ENCODE data around the gene HBM.

The HBM gene

DNA sequence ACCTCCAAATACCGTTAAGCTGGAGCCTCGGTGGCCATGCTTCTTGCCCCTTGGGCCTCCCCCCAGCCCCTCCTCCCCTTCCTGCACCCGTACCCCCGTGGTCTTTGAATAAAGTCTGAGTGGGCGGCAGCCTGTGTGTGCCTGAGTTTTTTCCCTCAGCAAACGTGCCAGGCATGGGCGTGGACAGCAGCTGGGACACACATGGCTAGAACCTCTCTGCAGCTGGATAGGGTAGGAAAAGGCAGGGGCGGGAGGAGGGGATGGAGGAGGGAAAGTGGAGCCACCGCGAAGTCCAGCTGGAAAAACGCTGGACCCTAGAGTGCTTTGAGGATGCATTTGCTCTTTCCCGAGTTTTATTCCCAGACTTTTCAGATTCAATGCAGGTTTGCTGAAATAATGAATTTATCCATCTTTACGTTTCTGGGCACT is 11.6 kb downstream of the HBM start (continued):
- TF ChIP-seq, protein P1, sequence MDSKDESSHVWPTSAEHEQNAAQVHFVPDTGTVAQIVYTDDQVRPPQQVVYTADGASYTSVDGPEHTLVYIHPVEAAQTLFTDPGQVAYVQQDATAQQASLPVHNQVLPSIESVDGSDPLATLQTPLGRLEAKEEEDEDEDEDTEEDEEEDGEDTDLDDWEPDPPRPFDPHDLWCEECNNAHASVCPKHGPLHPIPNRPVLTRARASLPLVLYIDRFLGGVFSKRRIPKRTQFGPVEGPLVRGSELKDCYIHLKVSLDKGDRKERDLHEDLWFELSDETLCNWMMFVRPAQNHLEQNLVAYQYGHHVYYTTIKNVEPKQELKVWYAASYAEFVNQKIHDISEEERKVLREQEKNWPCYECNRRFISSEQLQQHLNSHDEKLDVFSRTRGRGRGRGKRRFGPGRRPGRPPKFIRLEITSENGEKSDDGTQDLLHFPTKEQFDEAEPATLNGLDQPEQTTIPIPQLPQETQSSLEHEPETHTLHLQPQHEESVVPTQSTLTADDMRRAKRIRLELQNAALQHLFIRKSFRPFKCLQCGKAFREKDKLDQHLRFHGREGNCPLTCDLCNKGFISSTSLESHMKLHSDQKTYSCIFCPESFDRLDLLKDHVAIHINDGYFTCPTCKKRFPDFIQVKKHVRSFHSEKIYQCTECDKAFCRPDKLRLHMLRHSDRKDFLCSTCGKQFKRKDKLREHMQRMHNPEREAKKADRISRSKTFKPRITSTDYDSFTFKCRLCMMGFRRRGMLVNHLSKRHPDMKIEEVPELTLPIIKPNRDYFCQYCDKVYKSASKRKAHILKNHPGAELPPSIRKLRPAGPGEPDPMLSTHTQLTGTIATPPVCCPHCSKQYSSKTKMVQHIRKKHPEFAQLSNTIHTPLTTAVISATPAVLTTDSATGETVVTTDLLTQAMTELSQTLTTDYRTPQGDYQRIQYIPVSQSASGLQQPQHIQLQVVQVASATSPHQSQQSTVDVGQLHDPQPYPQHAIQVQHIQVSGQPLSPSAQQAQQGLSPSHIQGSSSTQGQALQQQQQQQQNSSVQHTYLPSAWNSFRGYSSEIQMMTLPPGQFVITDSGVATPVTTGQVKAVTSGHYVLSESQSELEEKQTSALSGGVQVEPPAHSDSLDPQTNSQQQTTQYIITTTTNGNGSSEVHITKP (tag by site-specific recombination; IDR thresholded peaks at IDR 0.05) = no peak
- TF ChIP-seq, protein P2, sequence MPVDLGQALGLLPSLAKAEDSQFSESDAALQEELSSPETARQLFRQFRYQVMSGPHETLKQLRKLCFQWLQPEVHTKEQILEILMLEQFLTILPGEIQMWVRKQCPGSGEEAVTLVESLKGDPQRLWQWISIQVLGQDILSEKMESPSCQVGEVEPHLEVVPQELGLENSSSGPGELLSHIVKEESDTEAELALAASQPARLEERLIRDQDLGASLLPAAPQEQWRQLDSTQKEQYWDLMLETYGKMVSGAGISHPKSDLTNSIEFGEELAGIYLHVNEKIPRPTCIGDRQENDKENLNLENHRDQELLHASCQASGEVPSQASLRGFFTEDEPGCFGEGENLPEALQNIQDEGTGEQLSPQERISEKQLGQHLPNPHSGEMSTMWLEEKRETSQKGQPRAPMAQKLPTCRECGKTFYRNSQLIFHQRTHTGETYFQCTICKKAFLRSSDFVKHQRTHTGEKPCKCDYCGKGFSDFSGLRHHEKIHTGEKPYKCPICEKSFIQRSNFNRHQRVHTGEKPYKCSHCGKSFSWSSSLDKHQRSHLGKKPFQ (tag by site-specific recombination; IDR thresholded peaks at IDR 0.05) = no peak
- TF ChIP-seq ZNF23 (tag by site-specific recombination; IDR thresholded peaks at IDR 0.05; ENCODE audit: borderline replicate concordance) = no peak
- 0 out of 2 replicates have a peak, but pooled peaks have one; percentile 29 for TF ChIP-seq KLF10 (tag by site-specific recombination; IDR thresholded peaks at IDR 0.05)
- TF ChIP-seq FEZF1 (tag by site-specific recombination; IDR thresholded peaks at IDR 0.05) = no peak
- TF ChIP-seq, protein P3, sequence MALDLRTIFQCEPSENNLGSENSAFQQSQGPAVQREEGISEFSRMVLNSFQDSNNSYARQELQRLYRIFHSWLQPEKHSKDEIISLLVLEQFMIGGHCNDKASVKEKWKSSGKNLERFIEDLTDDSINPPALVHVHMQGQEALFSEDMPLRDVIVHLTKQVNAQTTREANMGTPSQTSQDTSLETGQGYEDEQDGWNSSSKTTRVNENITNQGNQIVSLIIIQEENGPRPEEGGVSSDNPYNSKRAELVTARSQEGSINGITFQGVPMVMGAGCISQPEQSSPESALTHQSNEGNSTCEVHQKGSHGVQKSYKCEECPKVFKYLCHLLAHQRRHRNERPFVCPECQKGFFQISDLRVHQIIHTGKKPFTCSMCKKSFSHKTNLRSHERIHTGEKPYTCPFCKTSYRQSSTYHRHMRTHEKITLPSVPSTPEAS (tag by site-specific recombination; IDR thresholded peaks at IDR 0.05) = no peak
- peak; percentile 63; the same call in 1 of the 2 replicates for TF ChIP-seq EGR2 (tag by site-specific recombination; IDR thresholded peaks at IDR 0.05; ENCODE audit: low read depth)
- no peak for TF ChIP-seq ZNF16 (tag by site-specific recombination; IDR thresholded peaks at IDR 0.05; ENCODE audit: low read depth)
- TF ChIP-seq KLF1 (tag by site-specific recombination; IDR thresholded peaks at IDR 0.05) = peak; percentile 94
- peak; percentile 72 for TF ChIP-seq KLF9 (tag by site-specific recombination; IDR thresholded peaks at IDR 0.05; ENCODE audit: low read depth)
- no peak for TF ChIP-seq OVOL3 (tag by site-specific recombination; IDR thresholded peaks at IDR 0.05)
- TF ChIP-seq ZNF529 (tag by site-specific recombination; IDR thresholded peaks at IDR 0.05; ENCODE audit: insufficient replicate concordance) = no peak

DNA sequence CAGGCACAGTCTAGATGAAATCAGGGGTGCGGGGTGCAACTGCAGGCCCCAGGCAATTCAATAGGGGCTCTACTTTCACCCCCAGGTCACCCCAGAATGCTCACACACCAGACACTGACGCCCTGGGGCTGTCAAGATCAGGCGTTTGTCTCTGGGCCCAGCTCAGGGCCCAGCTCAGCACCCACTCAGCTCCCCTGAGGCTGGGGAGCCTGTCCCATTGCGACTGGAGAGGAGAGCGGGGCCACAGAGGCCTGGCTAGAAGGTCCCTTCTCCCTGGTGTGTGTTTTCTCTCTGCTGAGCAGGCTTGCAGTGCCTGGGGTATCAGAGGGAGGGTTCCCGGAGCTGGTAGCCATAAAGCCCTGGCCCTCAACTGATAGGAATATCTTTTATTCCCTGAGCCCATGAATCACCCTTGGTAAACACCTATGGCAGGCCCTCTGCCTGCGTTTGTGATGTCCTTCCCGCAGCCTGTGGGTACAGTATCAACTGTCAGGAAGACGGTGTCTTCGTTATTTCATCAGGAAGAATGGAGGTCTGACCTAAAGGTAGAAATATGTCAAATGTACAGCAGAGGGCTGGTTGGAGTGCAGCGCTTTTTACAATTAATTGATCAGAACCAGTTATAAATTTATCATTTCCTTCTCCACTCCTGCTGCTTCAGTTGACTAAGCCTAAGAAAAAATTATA is 12.3 kb downstream of the HBM start:
- Histone ChIP-seq H3K4me1 (ENCODE audit: control insufficient read depth, insufficient read depth, low read length) (peaks cover 5% of the 10 kb centered on the region; the same call in 1 of the 2 replicates), H3K4me3 (ENCODE audit: low read depth, low read length) (no peak overlapping the region), H3K36me3 (ENCODE audit: control insufficient read depth in 2 of 2, insufficient read depth in 1 of 2, low read length in 2 of 2) (no peaks in the 10 kb centered on the region; a peak in 1 of 3 replicates), H3K9me3 (ENCODE audit: control insufficient read depth, insufficient read depth, low read depth, low read length) (no peaks in the 10 kb centered on the region), H3K27ac (ENCODE audit: extremely low read depth, low read depth, low read length) (no peak overlapping the region)
- peak; percentile 86 for TF ChIP-seq ZNF10 (tag by site-specific recombination; IDR thresholded peaks at IDR 0.05)
- no peak for TF ChIP-seq ZNF140 (tag by site-specific recombination; IDR thresholded peaks at IDR 0.05)
- no peak for TF ChIP-seq ZBTB21 (tag by site-specific recombination; IDR thresholded peaks at IDR 0.05)
- TF ChIP-seq, protein P2 (tag by site-specific recombination; IDR thresholded peaks at IDR 0.05) = no peak
- 0 out of 2 replicates have a peak, but pooled peaks have one; percentile 6 for TF ChIP-seq ZBTB20 (tag by site-specific recombination; IDR thresholded peaks at IDR 0.05)
- 0 out of 2 replicates have a peak, but pooled peaks have one; percentile 5 for TF ChIP-seq ZBTB17 (tag by site-specific recombination; IDR thresholded peaks at IDR 0.05)
- ChIA-PET CTCF (interaction anchor here (0.7 to 1.4 kb wide), 5 partner anchors 63 to 112 kb away, joined by 3 to 11 read pairs (median 3); no protein-coding TSS in a partner anchor), POLR2A (no interaction called here)

Measured in HEK293 (cell line).